Measurements from ENCODE around the gene PCNA. TPM values are rescaled to one million over a fixed set of nuclear protein-coding genes. Genes with fewer than 3 reads are reported as not detected.

PCNA gene
- total and polyA plus RNA-seq, 2 of the 4 experiments (the other 2 are of a cell fraction), result 155 to 213 TPM

DNA sequence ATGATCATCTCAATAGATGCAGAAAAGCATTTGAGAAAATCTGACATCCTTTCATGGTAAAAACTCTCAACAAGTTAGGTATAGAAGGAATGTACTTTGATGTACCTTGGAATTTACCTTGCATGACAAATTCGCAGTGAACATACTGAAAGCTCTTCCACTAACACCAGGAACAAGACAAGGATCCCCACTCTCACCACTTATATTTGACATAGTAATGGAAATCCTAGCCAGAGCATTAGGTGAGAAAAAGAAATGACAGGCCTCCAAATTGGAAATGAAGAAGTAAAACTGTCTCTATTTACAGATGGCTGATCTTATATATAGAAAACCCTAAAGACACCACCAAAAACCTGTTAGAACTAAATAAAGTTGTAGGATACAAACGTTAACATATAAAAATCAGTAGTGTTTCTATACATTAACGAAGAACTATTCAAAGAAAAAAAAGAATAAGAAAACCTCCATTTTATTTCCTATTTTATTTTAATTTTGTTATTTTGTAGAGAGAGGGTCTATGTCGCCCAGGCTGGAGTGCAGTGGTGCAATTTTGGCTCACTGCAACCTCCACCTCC lies 26.9 kb downstream of the PCNA start:
- Histone ChIP-seq H2AFZ (replicated peaks; ENCODE audit: low read length, poor library complexity) (no peak overlapping the region), H3K4me3 (ENCODE audit: insufficient read depth, low read depth, low read length) (no peak overlapping the region), H3K9me3 (ENCODE audit: control insufficient read depth, insufficient read depth, low read length) (no peaks in the 10 kb centered on the region), H3K36me3 (ENCODE audit: control insufficient read depth, insufficient read depth, low read length) (peaks cover 15% of the 10 kb centered on the region), H4K8ac (ENCODE audit: low read depth in 2 of 2, low read length in 2 of 2) (no peak overlapping the region), H3K27me3 (ENCODE audit: control insufficient read depth, insufficient read depth, low read length) (no peaks in the 10 kb centered on the region), H3K79me1 (ENCODE audit: low read depth in 1 of 2, low read length in 2 of 2) (no peaks in the 10 kb centered on the region), H3K9ac (ENCODE audit: low read depth, low read length) (no peak overlapping the region), H4K5ac (ENCODE audit: low read depth, low read length) (no peak overlapping the region), H3K27ac (ENCODE audit: insufficient read depth, low read length) (no peak overlapping the region), H2BK120ac (ENCODE audit: low read depth, low read length) (no peak overlapping the region), H2BK15ac (ENCODE audit: low read depth, low read length) (no peak overlapping the region), H3K4me2 (ENCODE audit: low read depth, low read length) (no peak overlapping the region), H2AK5ac (ENCODE audit: low read depth, low read length) (no peak overlapping the region), H3K4me1 (ENCODE audit: control insufficient read depth, insufficient read depth, low read length) (no peaks in the 10 kb centered on the region), H2BK5ac (ENCODE audit: low read depth, low read length, poor library complexity, severe bottlenecking) (no peak overlapping the region), H3K9me1 (ENCODE audit: insufficient read depth, low read length) (peaks cover 2% of the 10 kb centered on the region; the same call in 1 of the 2 replicates), H3K4ac (ENCODE audit: low read depth, low read length) (no peak overlapping the region), H3K14ac (replicated peaks; ENCODE audit: low read depth, low read length) (no peak overlapping the region), H3K23ac (ENCODE audit: low read depth, low read length) (no peak overlapping the region), H3K18ac (ENCODE audit: low read depth, low read length) (no peak overlapping the region), H3K56ac (ENCODE audit: extremely low read depth, insufficient read depth, low read length) (no peak overlapping the region), H4K91ac (ENCODE audit: insufficient read depth, low read depth, low read length) (no peak overlapping the region), H2BK20ac (ENCODE audit: low read depth, low read length) (no peak overlapping the region), H4K20me1 (ENCODE audit: insufficient read depth, low read length) (no peaks in the 10 kb centered on the region), H2AK9ac (replicated peaks; ENCODE audit: low read depth, low read length, poor library complexity) (no peak overlapping the region)
- in situ Hi-C loops (cut with MboI; ENCODE audit: low sequenced_read_pairs) (no loop called here), intact Hi-C loops (cut with micrococcal nuclease) (no loop called here), dilution Hi-C loops (cut with HindIII; ENCODE audit: low sequenced_read_pairs, unreplicated experiment) (no loop called here)
- no CpG with 5 or more reads among the region's 4 CpGs for WGBS, 2 experiments (ENCODE audit: extremely low coverage in 2 of 2, insufficient read length in 1 of 2)
- ChIA-PET POLR2A (ENCODE audit: unreplicated experiment) (no interaction called here), CTCF (no interaction called here)
- TF ChIP-seq CHD1 (IDR thresholded peaks at IDR 0.05; ENCODE audit: low read depth, low read length) (no peak), POLR2A (IDR thresholded peaks at IDR 0.05; ENCODE audit: low read depth, low read length) (no peak), BHLHE40 (IDR thresholded peaks at IDR 0.05; ENCODE audit: low read depth, low read length) (no peak), NFE2L2 (IDR thresholded peaks at IDR 0.05; ENCODE audit: low read depth, low read length) (no peak), RCOR1 (IDR thresholded peaks at IDR 0.05; ENCODE audit: insufficient replicate concordance, low read length) (no peak), FOS (IDR thresholded peaks at IDR 0.05; ENCODE audit: low read depth, low read length) (no peak), MXI1 (IDR thresholded peaks at IDR 0.05; ENCODE audit: borderline replicate concordance, low read depth, low read length) (no peak), MAFK (IDR thresholded peaks at IDR 0.05; ENCODE audit: low read depth, low read length) (no peak), RAD21 (IDR thresholded peaks at IDR 0.05; ENCODE audit: low read length) (no peak), MAZ (IDR thresholded peaks at IDR 0.05; ENCODE audit: borderline replicate concordance, low read depth, low read length) (no peak), RFX5 (IDR thresholded peaks at IDR 0.05; ENCODE audit: low read depth, low read length) (no peak)
- TF ChIP-seq, protein P1, sequence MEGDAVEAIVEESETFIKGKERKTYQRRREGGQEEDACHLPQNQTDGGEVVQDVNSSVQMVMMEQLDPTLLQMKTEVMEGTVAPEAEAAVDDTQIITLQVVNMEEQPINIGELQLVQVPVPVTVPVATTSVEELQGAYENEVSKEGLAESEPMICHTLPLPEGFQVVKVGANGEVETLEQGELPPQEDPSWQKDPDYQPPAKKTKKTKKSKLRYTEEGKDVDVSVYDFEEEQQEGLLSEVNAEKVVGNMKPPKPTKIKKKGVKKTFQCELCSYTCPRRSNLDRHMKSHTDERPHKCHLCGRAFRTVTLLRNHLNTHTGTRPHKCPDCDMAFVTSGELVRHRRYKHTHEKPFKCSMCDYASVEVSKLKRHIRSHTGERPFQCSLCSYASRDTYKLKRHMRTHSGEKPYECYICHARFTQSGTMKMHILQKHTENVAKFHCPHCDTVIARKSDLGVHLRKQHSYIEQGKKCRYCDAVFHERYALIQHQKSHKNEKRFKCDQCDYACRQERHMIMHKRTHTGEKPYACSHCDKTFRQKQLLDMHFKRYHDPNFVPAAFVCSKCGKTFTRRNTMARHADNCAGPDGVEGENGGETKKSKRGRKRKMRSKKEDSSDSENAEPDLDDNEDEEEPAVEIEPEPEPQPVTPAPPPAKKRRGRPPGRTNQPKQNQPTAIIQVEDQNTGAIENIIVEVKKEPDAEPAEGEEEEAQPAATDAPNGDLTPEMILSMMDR (conservative IDR thresholded peaks at IDR 0.05; ENCODE audit: low read depth, low read length), result no peak
- TF ChIP-seq, protein P2, sequence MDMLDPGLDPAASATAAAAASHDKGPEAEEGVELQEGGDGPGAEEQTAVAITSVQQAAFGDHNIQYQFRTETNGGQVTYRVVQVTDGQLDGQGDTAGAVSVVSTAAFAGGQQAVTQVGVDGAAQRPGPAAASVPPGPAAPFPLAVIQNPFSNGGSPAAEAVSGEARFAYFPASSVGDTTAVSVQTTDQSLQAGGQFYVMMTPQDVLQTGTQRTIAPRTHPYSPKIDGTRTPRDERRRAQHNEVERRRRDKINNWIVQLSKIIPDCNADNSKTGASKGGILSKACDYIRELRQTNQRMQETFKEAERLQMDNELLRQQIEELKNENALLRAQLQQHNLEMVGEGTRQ (IDR thresholded peaks at IDR 0.05; ENCODE audit: low read depth, low read length), result no peak
- TF ChIP-seq, protein P3, sequence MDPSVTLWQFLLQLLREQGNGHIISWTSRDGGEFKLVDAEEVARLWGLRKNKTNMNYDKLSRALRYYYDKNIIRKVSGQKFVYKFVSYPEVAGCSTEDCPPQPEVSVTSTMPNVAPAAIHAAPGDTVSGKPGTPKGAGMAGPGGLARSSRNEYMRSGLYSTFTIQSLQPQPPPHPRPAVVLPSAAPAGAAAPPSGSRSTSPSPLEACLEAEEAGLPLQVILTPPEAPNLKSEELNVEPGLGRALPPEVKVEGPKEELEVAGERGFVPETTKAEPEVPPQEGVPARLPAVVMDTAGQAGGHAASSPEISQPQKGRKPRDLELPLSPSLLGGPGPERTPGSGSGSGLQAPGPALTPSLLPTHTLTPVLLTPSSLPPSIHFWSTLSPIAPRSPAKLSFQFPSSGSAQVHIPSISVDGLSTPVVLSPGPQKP (IDR thresholded peaks at IDR 0.05; ENCODE audit: borderline replicate concordance, low read depth, low read length), result no peak
- no peak for DNase-seq
- no peak for ATAC-seq (ENCODE audit: low read depth)
- no TSS peak for BruUV-seq (replicated peaks)
